Measurements from ENCODE around the gene ATG12.

DNA sequence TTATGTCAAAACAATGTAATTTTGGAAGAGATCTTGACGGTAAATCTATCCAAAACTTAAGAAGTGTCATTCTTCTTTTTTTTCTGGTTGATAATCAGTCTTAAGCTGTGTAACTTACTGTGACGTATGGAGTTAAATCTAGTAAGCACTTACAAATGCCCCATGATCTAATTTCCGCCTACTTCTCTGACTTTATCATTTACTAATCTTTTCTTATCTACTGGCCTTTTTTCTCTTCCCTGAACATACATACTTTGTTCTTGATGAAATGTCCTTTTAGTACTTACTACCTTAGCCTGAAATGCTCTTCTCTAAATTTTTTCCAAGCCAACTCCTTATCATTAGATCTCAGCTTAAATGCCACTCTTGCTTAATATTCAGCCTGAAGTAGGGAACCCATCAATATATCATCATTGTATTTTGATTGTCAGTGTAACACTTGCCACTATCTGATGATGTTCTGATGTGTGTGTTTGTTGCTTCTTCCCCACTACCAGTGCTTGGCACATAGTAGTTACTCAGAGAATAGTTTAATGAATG lies 28.0 kb upstream of the ATG12 start:
- TF ChIP-seq, protein P1, sequence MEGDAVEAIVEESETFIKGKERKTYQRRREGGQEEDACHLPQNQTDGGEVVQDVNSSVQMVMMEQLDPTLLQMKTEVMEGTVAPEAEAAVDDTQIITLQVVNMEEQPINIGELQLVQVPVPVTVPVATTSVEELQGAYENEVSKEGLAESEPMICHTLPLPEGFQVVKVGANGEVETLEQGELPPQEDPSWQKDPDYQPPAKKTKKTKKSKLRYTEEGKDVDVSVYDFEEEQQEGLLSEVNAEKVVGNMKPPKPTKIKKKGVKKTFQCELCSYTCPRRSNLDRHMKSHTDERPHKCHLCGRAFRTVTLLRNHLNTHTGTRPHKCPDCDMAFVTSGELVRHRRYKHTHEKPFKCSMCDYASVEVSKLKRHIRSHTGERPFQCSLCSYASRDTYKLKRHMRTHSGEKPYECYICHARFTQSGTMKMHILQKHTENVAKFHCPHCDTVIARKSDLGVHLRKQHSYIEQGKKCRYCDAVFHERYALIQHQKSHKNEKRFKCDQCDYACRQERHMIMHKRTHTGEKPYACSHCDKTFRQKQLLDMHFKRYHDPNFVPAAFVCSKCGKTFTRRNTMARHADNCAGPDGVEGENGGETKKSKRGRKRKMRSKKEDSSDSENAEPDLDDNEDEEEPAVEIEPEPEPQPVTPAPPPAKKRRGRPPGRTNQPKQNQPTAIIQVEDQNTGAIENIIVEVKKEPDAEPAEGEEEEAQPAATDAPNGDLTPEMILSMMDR (IDR thresholded peaks at IDR 0.05): no peak
- TF ChIP-seq POLR2AphosphoS5 (IDR thresholded peaks at IDR 0.05) (no peak), EP300 (IDR thresholded peaks at IDR 0.05) (no peak), POLR2A (IDR thresholded peaks at IDR 0.05) (no peak)
